Nephron (organoid): ENCODE measurements around the gene CCDC69.

Experiments used
- H3K27ac Mint-ChIP-seq, 3 experiments: 2 replicates each; pipeline ENCODE4 v1.8.0; 2020; ENCODE audit warnings: mixed read lengths in 3 of 3, mild to moderate bottlenecking in 2 of 3, moderate library complexity in 1 of 3
- H3K27me3 Mint-ChIP-seq: 2 replicates; pipeline ENCODE4 v1.8.0; 2021; ENCODE audit warnings: low read depth, mild to moderate bottlenecking, moderate library complexity, mixed read lengths
- H3K36me3 Mint-ChIP-seq: 2 replicates; pipeline ENCODE4 v1.8.0; 2020; ENCODE audit warnings: low read depth, mixed read lengths
- H3K4me1 Mint-ChIP-seq: 2 replicates; pipeline ENCODE4 v1.8.0; 2020; ENCODE audit warnings: mixed read lengths
- H3K4me3 Mint-ChIP-seq, 3 experiments: 2 replicates each; pipeline ENCODE4 v1.8.0; 2020; ENCODE audit warnings: mild to moderate bottlenecking in 3 of 3, mixed read lengths in 3 of 3, moderate library complexity in 2 of 3
- H3K9me3 Mint-ChIP-seq: 2 replicates; pipeline ENCODE4 v1.8.0; 2020; ENCODE audit warnings: mixed read lengths
- CTCF ChIP-seq, 3 experiments: fragments of 200-600 bp; sonication (generic); IDR thresholded peaks; one replicate each; pipeline ENCODE4 v1.5.0; 2021; ENCODE audit warnings: antibody characterized with exemption in 3 of 3; ENCODE audit not compliant: unreplicated experiment in 3 of 3

Gene CCDC69

GRCh38 chr5:151182976-151183375, 40.9 kb downstream of the CCDC69 start:
- Mint-ChIP-seq H3K9me3 (peaks cover 3% of the 10 kb centered on the region), H3K36me3 (no peaks in the 10 kb centered on the region)
- TF ChIP-seq CTCF (IDR thresholded peaks at IDR 0.05; ENCODE audit: unreplicated experiment in 3 of 3), result no peak

GRCh38 chr5:151182524-151182900, 41.4 kb downstream of the CCDC69 start:
- Mint-ChIP-seq H3K27ac (peak overlapping the region in 2 of 3 experiments; percentile 58 to 79), H3K4me1 (peaks cover 47% of the 10 kb centered on the region)

More at GRCh38 chr5:151182976-151183375, 40.9 kb downstream of the CCDC69 start:
- H3K4me1 Mint-ChIP-seq, result peaks cover 47% of the 10 kb centered on the region
- peak overlapping the region in 2 of 3 experiments; percentile 84 to 89 for H3K27ac Mint-ChIP-seq
- no peaks in the 10 kb centered on the region for H3K27me3 Mint-ChIP-seq
- H3K4me3 Mint-ChIP-seq, result no peak overlapping the region

DNA sequence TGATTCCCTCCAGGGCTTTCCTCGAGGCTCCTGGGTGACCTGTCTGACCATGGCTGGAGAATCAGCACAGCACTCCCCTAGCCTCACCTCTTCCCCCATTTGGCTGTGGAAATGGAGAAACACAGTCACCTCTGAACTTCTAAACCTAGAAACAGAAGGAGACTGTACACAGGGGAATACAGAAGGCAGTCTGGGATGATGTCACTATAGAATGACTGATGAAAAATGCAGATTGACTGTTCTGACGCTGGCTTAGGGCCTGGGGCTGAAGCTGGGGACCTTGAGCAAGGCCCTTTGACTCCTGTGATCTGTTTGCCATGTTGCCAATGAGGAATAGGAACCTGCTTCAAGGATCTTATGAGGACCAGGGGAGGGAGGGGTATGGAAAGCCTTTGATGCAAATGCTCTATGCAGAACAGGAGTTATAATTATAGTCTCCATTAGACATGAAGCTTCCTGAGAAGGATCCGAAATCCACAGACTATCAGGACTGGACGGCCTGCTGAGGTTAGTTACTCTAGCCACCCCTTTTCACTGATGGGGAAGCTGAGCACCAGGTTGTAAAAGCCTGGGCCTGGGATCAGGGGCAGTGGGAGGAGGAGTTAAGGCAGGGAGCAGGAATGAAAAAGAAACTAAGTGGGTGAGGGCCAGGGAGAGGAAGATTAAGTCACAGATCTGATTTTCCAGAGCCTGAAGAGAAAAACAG, 41.9 kb downstream of the CCDC69 start:
- no peaks in the 10 kb centered on the region for H3K36me3 Mint-ChIP-seq
- H3K4me3 Mint-ChIP-seq, result peak overlapping the region in 1 of 3 experiments; percentile 10
- peak overlapping the region; percentile 19 to 79 (median 58) for H3K27ac Mint-ChIP-seq
- H3K4me1 Mint-ChIP-seq, result peaks cover 46% of the 10 kb centered on the region
- no peaks in the 10 kb centered on the region for H3K27me3 Mint-ChIP-seq
- TF ChIP-seq CTCF (IDR thresholded peaks at IDR 0.05; ENCODE audit: unreplicated experiment in 3 of 3), result no peak
- peaks cover 2% of the 10 kb centered on the region for H3K9me3 Mint-ChIP-seq

More at GRCh38 chr5:151182524-151182900, 41.4 kb downstream of the CCDC69 start:
- no peak for TF ChIP-seq CTCF (IDR thresholded peaks at IDR 0.05; ENCODE audit: unreplicated experiment in 3 of 3)
- Mint-ChIP-seq H3K27me3 (no peaks in the 10 kb centered on the region), H3K4me3 (no peak overlapping the region), H3K9me3 (peaks cover 2% of the 10 kb centered on the region), H3K36me3 (no peaks in the 10 kb centered on the region)

GRCh38 chr5:151180291-151180690, 43.6 kb downstream of the CCDC69 start:
- no peak for TF ChIP-seq CTCF (IDR thresholded peaks at IDR 0.05; ENCODE audit: unreplicated experiment in 3 of 3)
- no peaks in the 10 kb centered on the region for H3K36me3 Mint-ChIP-seq
- peaks cover 36% of the 10 kb centered on the region for H3K4me1 Mint-ChIP-seq
- no peak overlapping the region for H3K4me3 Mint-ChIP-seq
- H3K9me3 Mint-ChIP-seq, result no peaks in the 10 kb centered on the region
- no peaks in the 10 kb centered on the region for H3K27me3 Mint-ChIP-seq
- H3K27ac Mint-ChIP-seq, result no peak overlapping the region

GRCh38 chr5:151179489-151179840, 44.4 kb downstream of the CCDC69 start:
- peaks cover 31% of the 10 kb centered on the region for H3K4me1 Mint-ChIP-seq
- H3K4me3 Mint-ChIP-seq, result no peak overlapping the region
- no peaks in the 10 kb centered on the region for H3K36me3 Mint-ChIP-seq
- H3K9me3 Mint-ChIP-seq, result no peaks in the 10 kb centered on the region
- TF ChIP-seq CTCF (IDR thresholded peaks at IDR 0.05; ENCODE audit: unreplicated experiment in 3 of 3), result no peak
- no peaks in the 10 kb centered on the region for H3K27me3 Mint-ChIP-seq
- H3K27ac Mint-ChIP-seq, result no peak overlapping the region
